Right atrium auricular region (tissue), 2 donors: ENCODE measurements around the gene UQCRHL. TPM values are rescaled to one million over a fixed set of nuclear protein-coding genes. Genes with fewer than 3 reads are reported as not detected.
A peak's percentile ranks its signal among the peaks of the same experiment; 100 is the strongest.

Experiments used
- DNase-seq: peaks from one replicate; pipeline ENCODE4 v3.0.0-alpha.2; 2019; ENCODE audit warnings: low spot score
- H3K27ac ChIP-seq, 2 donors: fragments of 200-600 bp; sonication (generic); 1 replicate in 1 of 2; 2 replicates in 1 of 2; pipeline ENCODE4 v1.5.1; 2016 to 2019
- H3K27me3 ChIP-seq, 2 donors: fragments of 200-600 bp; sonication (generic); one replicate each; pipeline versions ENCODE4 v1.5.1 to v1.6.0; 2017 to 2019
- H3K36me3 ChIP-seq: fragments of 200-600 bp; sonication (generic); one replicate; pipeline ENCODE4 v1.5.1; 2016
- H3K4me1 ChIP-seq, 2 donors: fragments of 200-600 bp; sonication (generic); one replicate each; pipeline versions ENCODE4 v1.5.1 to v1.6.0; 2017 to 2019
- H3K4me3 ChIP-seq, 2 donors: fragments of 200-600 bp; sonication (generic); 1 replicate in 1 of 2; 2 replicates in 1 of 2; pipeline ENCODE4 v1.5.1; 2017 to 2019; ENCODE audit warnings: mild to moderate bottlenecking in 1 of 2, moderate library complexity in 1 of 2
- H3K9me3 ChIP-seq, 2 donors: fragments of 200-600 bp; sonication (generic); one replicate each; pipeline ENCODE4 v1.5.1; 2019
- CTCF ChIP-seq, 2 donors: fragments of 200-600 bp; sonication (generic); IDR thresholded peaks; one replicate each; pipeline ENCODE4 v1.5.1; 2019; ENCODE audit warnings: antibody characterized with exemption in 2 of 2
- total RNA-seq, 2 donors: library from RNA; depleted of rRNA; stranded (reverse); fragments of >200 nt; gene quantifications; one replicate each; pipeline ENCODE4 v1.1.0, GENCODE V29; 2016

Gene UQCRHL
- total RNA-seq, 2 donors from 2014 or later = 1.6 to 5.5 TPM

- H3K36me3 ChIP-seq = peaks cover 33% of the 10 kb centered on the region
- no peak for DNase-seq
- peaks cover 0 to 60% of the 10 kb centered on the region in 2 donors for H3K4me1 ChIP-seq
- TF ChIP-seq CTCF (IDR thresholded peaks at IDR 0.05) = no peak
- no peaks in the 10 kb centered on the region for H3K9me3 ChIP-seq
- H3K27me3 ChIP-seq = no peaks in the 10 kb centered on the region
- H3K4me3 ChIP-seq = no peak overlapping the region
- peak overlapping the region; percentile 33 to 49 for H3K27ac ChIP-seq
Observed at GRCh38 chr1:15764269-15764764, 43.1 kb downstream of the UQCRHL start.

DNA sequence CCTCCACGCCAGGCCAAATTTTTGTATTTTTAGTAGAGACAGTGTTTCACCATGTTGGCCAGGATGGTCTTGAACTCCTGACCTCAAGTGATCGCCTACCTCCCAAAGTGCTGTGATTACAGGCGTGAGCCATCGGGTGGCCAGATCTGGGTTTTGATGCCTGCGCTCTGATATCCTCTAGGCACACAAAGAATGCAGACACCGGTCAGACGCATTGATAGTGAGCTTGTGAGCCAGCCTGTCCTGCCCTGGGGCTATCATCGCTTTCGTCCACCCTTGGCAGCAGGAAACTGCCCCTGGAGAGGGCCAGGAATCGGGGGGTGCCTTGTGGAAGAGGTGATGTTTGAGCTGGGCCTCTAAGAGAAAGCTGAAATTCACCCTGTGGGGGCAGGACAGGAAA is 44.9 kb downstream of the UQCRHL start:
- DNase-seq = no peak
- Histone ChIP-seq H3K9me3 (no peaks in the 10 kb centered on the region), H3K4me3 (no peak overlapping the region), H3K4me1 (peaks cover 0 to 75% of the 10 kb centered on the region in 2 donors), H3K27me3 (no peaks in the 10 kb centered on the region), H3K27ac (peak overlapping the region; percentile 86 to 91), H3K36me3 (peaks cover 18% of the 10 kb centered on the region)
- TF ChIP-seq CTCF (IDR thresholded peaks at IDR 0.05) = no peak

- peak overlapping the region in 1 of 2 donors; percentile 81 for H3K4me3 ChIP-seq
- no peak for TF ChIP-seq CTCF (IDR thresholded peaks at IDR 0.05)
- H3K27ac ChIP-seq = peak overlapping the region; percentile 86 to 91
- H3K4me1 ChIP-seq = peaks cover 0 to 84% of the 10 kb centered on the region in 2 donors
- peaks cover 16% of the 10 kb centered on the region for H3K36me3 ChIP-seq
- no peaks in the 10 kb centered on the region for H3K27me3 ChIP-seq
- no peaks in the 10 kb centered on the region for H3K9me3 ChIP-seq
- no peak for DNase-seq
Observed at GRCh38 chr1:15761366-15762128, 45.9 kb downstream of the UQCRHL start.

DNA sequence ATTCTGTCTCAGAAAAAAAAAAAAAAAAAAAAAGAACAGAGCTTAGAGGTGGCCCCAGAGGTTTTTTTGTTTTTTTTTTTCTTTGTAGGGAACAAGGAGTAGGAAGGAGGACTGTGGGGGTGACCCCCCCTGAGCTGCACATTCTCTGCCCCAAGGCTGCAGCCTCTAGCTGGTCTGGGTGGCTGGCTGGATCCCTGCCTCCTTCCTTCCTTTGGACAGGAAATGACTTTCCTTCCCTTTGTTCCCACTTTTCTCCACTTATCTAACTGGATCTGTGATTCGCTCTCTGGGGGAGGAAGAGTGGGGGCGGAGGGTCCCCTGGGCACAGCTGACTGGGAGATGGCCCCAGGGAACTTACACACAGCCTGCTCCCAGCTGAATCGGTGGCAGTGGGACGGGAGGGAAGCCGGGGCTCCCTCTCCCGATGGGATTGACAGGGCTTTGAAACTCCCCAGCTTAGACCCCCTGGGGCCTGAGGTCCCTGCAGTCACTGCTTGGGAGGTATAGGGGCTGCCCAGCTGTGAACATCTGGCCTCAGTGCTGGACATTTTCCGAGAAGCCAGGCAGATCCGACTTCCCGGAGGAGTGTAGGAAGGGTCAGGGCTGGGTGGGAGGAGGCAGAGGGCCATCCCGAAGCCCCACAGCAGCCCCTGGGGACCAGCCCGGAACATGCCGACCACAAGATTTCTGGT is 46.8 kb downstream of the UQCRHL start:
- Histone ChIP-seq H3K27me3 (no peaks in the 10 kb centered on the region), H3K27ac (peak overlapping the region; percentile 86 to 91), H3K4me3 (peak overlapping the region; percentile 20 to 81), H3K9me3 (no peaks in the 10 kb centered on the region), H3K4me1 (peaks cover 0 to 86% of the 10 kb centered on the region in 2 donors), H3K36me3 (peaks cover 12% of the 10 kb centered on the region)
- no peak for TF ChIP-seq CTCF (IDR thresholded peaks at IDR 0.05)
- no peak for DNase-seq

- Histone ChIP-seq H3K27me3 (no peaks in the 10 kb centered on the region), H3K9me3 (no peaks in the 10 kb centered on the region), H3K4me1 (peaks cover 0 to 74% of the 10 kb centered on the region in 2 donors), H3K36me3 (no peaks in the 10 kb centered on the region), H3K27ac (peak overlapping the region; percentile 86 to 91), H3K4me3 (peak overlapping the region; percentile 79 to 81)
- TF ChIP-seq CTCF (IDR thresholded peaks at IDR 0.05) = no peak
- no peak for DNase-seq
Observed at GRCh38 chr1:15758953-15759661, 48.3 kb downstream of the UQCRHL start.
